ENCODE data around the gene AP1S3.
"Not testable (repeated sequence)": the region's sequence is repeated elsewhere in the genome, so short reads cannot be mapped to it uniquely, and the experiment has no call there.

AP1S3 gene

GRCh38 chr2:223801736-223802135, 35.6 kb downstream of the AP1S3 start:
- DNase-seq (ENCODE audit: low spot score), result no peak

DNA sequence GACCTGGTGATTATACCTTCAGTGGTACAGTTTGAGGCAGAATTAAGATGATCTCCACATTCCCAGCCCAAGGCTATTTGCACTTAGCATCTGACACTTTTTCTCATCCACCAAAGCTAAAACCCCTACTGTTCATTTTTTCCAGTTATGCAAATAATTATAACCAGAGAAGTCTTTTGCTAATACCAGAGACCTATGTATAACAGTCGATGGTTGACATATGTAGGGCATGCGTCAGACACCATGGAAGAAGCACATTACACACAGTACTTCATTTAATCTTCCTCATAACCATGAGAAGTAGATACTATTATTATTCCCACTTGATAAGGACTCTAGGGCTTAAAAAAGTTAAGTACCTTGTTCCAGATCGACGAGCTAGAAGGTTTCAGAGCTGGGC, 36.5 kb downstream of the AP1S3 start:
- no peak for DNase-seq (ENCODE audit: low spot score)

DNA sequence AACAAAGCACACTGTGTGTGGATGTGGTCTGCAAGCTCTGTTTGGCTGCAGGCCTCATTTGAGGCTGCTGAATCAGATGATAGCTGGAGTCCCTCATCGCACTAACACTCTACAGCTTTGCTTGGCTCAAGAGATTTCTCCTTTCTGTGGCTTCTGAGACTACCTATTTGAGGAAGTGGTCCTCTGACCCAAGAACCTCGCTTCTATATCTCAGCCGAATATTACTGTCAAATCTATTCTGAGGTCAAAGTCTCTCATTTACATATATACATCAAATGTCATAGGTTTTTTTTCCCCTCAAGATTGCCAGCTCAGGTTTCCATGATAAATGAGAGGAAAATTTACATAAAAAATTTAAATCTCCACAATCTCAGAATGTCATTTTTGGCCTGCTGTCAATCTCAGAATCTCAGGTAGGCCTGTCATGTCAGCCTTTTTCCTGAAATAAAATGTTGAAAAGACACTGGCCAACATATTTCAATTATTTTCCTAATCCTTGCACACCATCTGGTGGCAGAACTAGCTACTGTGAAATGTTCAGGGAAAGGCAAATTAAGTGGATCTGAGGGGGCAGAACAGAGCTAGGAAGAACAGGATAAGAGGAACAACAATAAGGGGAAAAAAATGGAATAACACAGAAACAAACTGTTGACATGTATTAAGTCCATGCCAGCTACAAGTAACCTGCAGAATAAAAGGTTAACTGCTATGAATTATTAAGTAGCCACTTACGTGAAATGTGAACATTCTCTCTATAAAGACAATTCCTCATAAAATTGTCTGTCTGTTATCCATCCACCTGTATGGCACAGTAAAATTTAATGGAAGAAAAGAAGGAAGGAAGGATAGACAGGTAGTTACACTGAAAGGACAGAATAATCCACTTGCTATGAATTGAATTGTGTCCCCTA, 39.3 kb downstream of the AP1S3 start:
- DNase-seq (ENCODE audit: low spot score), result no peak

DNA sequence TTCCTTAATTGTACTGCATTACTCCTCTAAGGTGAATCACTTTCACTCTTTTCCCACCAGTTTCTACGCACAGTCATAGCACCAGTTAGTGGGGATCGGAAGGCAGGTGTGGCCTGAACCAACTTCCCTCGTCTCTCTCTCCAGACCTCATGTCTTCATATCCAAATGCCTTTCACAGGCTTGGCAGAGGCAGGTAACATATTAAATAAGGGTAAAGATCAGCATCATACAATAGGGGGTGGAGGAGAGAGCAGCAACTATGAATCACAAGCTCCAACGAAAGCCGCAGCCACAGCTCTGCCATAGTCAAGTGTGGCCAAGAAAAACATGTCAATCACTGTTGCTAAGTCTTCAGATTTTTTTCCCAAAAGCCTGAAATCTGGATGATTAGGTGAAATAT, 40.3 kb downstream of the AP1S3 start:
- DNase-seq (ENCODE audit: low spot score), result no peak

DNA sequence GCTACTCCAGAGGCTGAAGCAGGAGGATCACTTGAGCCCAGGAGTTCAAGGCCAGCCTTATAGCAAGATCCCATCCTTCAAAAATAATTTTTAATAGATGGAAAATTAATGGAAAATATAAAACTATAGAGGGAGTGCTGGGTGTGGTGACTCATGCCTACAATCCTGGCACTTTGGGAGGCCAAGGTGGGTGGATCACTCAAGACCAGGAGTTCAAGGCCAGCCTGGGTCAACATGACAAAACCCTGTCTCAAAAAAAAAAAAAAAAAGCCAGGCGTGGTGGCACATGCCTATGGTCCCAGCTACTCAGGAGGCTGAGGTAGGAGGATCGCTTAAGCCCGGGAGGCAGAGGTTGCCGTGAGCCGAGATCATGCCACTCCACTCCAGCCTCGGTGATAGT, 48.0 kb downstream of the AP1S3 start:
- no peak for DNase-seq (ENCODE audit: low spot score)

DNA sequence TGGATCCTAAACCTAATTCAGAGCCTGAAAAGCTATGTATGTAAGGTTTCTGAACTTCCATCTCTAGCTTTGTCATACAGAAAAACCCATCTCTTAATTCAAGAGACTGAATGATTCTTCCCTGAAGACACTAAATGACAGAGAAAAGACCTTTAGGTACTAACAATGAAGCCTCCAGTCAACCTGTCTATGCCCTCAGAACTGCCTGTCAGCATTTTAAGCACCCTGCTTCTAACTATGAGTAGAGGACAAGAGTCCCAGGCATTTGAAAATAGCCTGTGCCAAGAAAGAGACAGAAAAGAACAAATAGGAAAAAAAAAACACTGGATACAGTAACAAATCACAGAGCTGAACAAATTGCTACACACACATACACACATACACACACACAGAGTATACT, 48.6 kb downstream of the AP1S3 start:
- no peak for DNase-seq (ENCODE audit: low spot score)

- not testable (repeated sequence) for DNase-seq (ENCODE audit: low spot score)
Measured at GRCh38 chr2:223788106-223788505, 49.3 kb downstream of the AP1S3 start.

DNA sequence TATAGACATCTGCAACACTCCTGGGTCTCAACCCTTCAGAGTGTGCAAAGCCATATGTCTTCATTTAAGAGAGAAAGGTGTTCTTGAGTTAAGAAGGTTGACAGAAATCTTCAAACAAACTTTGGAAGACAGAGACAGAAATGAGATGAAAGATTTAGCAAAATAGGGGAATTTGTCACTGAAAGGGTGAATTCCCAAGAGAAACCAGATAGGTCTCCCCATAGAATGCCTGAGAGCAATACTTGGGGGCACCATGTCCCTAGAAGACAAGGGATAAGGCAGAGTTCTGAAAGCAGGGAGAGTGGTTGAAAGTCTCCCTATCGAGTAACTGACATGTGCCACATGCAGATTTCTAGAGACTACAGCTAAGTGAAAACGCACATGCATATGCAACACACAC, 50.0 kb downstream of the AP1S3 start:
- no peak for DNase-seq (ENCODE audit: low spot score)

- no peak for DNase-seq (ENCODE audit: low spot score)
Measured at GRCh38 chr2:223786943-223787342, 50.4 kb downstream of the AP1S3 start.

GRCh38 chr2:223786236-223786635, 51.1 kb downstream of the AP1S3 start:
- no peak for DNase-seq (ENCODE audit: low spot score)

- DNase-seq (ENCODE audit: low spot score), result no peak
Measured at GRCh38 chr2:223784221-223784772, 53.1 kb downstream of the AP1S3 start.

DNA sequence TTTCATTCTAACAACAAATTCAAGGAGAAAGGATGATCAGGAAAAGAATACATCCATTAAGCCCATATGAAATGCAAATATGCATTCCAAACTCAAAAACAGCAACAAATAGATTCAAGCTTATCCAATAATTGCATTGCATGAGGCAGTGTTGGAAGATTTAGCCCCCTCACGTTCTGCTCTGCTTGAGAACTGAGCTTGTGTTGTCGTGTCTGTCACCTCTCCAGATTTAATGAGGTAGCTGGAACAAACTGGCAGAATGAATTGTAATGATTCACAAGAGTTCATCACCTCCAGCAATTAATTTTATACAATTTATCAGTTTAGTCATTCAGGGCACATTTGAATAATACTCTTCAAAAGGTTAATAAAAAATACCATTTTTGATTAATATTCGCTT, 54.8 kb downstream of the AP1S3 start:
- DNase-seq (ENCODE audit: low spot score), result no peak

DNA sequence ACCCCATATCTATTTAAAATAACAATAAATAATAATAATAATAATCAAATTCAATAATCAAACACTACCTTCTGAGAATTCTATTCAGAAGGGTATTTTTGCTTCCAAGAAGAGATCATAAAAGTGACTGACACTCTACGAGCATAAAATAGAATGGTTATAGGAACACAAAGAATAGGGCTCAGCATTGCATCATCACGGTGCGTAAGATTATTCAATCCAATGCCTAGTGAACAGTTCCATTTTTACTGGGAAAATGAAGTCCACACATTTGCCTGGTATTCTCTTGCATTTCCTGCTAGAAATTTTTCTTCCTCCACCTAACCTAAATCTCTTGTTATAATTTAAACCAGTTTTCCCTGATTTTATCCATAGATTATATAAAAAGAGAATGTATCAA, 55.8 kb downstream of the AP1S3 start:
- no peak for DNase-seq (ENCODE audit: low spot score)

- peak; percentile 64 for DNase-seq (ENCODE audit: low spot score)
Measured at GRCh38 chr2:223779877-223780276, 57.5 kb downstream of the AP1S3 start.

DNA sequence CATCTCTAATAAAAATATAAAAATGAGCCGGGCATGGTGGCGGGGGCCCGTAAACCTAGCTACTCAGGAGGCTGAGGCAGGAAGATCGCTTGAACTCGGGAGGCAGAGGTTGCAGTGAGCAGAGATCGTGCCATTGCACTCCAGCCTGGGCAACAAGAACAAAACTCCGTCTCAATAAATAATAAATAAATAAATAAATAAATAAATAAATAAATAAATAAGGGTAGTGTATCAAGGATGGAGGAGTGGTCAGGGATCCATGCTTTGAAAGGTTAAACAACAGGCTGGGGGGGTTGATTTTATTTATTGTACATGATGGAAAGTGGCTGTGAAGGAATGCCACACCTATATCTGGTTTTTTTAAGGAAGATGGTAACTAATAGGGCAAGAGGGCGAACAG, 63.2 kb downstream of the AP1S3 start:
- no peak for DNase-seq (ENCODE audit: low spot score)

DNA sequence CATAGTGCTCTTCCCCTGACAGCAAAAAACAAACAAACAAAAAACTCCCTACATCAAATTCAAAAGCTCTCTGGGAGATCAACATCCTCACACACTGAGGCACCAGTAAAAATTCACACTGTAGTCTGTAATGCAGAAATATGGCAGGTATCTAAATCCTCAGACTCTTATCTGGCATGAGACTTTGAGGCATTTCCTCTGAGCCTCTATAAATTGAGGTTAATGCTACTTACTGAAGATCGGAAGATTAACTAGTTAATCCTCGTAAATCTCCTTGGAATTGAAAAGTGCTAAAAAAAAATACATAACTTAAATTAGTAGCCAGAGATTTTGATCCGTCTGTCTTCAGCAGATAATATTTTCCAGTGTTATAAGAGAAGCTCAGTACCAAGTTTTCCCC, 65.0 kb downstream of the AP1S3 start:
- no peak for DNase-seq (ENCODE audit: low spot score)

DNA sequence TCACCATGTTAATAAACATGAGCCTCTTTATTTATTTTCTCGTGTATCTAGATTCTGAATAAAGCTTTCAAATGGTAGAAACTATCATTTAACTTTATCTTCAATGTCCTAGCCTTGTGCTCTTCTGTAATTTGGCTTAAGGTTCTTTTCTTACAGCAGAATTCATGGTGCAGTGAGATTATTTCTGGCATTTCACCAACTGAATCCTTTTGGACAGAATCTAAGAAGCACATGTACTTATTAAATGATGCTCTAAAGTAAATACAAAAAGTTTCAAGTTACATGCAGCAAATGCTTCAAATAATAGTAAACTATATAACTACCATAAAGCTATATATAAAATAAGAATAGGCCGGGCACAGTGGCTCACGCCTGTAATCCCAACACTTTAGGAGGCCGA, 65.9 kb downstream of the AP1S3 start:
- DNase-seq (ENCODE audit: low spot score), result no peak

DNA sequence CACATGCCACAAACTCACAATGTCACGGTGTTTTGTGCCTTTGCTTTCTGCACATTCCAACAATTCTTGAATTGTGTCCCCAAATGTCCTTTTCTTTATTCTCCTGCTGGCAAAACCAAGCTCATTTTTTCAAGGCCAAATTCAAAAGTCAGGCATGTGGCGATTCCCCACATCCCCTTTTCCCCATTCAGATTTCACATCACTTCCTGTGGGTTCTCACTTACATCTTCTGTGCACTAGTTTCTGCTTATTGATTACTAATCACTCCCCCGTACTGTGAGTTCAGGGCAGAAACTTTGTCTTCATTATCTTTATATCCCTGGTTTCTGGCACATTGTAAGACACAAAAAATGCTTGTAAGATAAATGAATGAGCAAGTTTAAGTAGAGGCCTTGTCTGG, 69.2 kb downstream of the AP1S3 start:
- no peak for DNase-seq (ENCODE audit: low spot score)

- DNase-seq (ENCODE audit: low spot score), result no peak
Measured at GRCh38 chr2:223767341-223767740, 70.0 kb downstream of the AP1S3 start.

GRCh38 chr2:223765221-223765785, 72.1 kb downstream of the AP1S3 start:
- no peak for DNase-seq (ENCODE audit: low spot score)

- DNase-seq (ENCODE audit: low spot score), result no peak
Measured at GRCh38 chr2:223764796-223765195, 72.6 kb downstream of the AP1S3 start.

GRCh38 chr2:223762853-223763252, 74.5 kb downstream of the AP1S3 start:
- no peak for DNase-seq (ENCODE audit: low spot score)

- DNase-seq (ENCODE audit: low spot score), result not testable (repeated sequence)
Measured at GRCh38 chr2:223761746-223762145, 75.6 kb downstream of the AP1S3 start.

Measured in activated CD4-positive, alpha-beta T cell treated with anti-CD3 and anti-CD28 coated beads, Interleukin-2, Interleukin-4, amounts not matched to agents 100 ng/mL and 50 ng/mL, durations not matched to agents 16 hours and 8 hours (primary cell).